Stimulated activated CD4-positive, alpha-beta T cell treated with anti-CD3 and anti-CD28 coated beads, Interleukin-4, amount 100 ng/mL, for 24 hours (primary cell): ENCODE results near the gene FOXA3.

Source experiments
- DNase-seq: peaks from one replicate; pipeline ENCODE4 v3.0.0-alpha.2; 2020

Gene FOXA3

GRCh38 chr19:45876411-45877197 is 12.5 kb downstream of the FOXA3 start:
- DNase-seq = peak; percentile 49

GRCh38 chr19:45878043-45878794 is 14.1 kb downstream of the FOXA3 start:
- peak; percentile 24 for DNase-seq

GRCh38 chr19:45879055-45879454 is 14.9 kb downstream of the FOXA3 start:
- no peak for DNase-seq

- no peak for DNase-seq
Observed at GRCh38 chr19:45879971-45880370, 15.8 kb downstream of the FOXA3 start.

GRCh38 chr19:45881082-45881908 is 17.2 kb downstream of the FOXA3 start:
- DNase-seq = no peak

GRCh38 chr19:45881909-45882528 is 17.9 kb downstream of the FOXA3 start:
- DNase-seq = no peak

GRCh38 chr19:45882652-45883585 is 18.8 kb downstream of the FOXA3 start:
- peak; percentile 88 for DNase-seq

- DNase-seq = no peak
Observed at GRCh38 chr19:45883586-45883880, 19.4 kb downstream of the FOXA3 start.

GRCh38 chr19:45883881-45884681 is 20.0 kb downstream of the FOXA3 start:
- DNase-seq = no peak

- peak; percentile 11 for DNase-seq
Observed at GRCh38 chr19:45884682-45885555, 20.8 kb downstream of the FOXA3 start.

GRCh38 chr19:45885556-45886426 is 21.7 kb downstream of the FOXA3 start, which contains the start of gene IRF2BP1:
TSS of gene IRF2BP1 (minus strand) at chr19:45886141. CDS start at chr19:45885774, 367 bp downstream.
- DNase-seq = peak; percentile 90

GRCh38 chr19:45886427-45887199 is 22.5 kb downstream of the FOXA3 start:
- peak; percentile 92 for DNase-seq

- DNase-seq = no peak
Observed at GRCh38 chr19:45887200-45887710, 23.1 kb downstream of the FOXA3 start.

GRCh38 chr19:45889210-45889885 is 25.2 kb downstream of the FOXA3 start:
- DNase-seq = no peak

- DNase-seq = no peak
Observed at GRCh38 chr19:45890877-45891276, 26.8 kb downstream of the FOXA3 start.

- DNase-seq = no peak
Observed at GRCh38 chr19:45895519-45895972, 31.4 kb downstream of the FOXA3 start.
